Hematopoietic multipotent progenitor cell treated with erythropoietin and hydrocortisone succinate and interleukin-3 and kit ligand, for 8 days (in vitro differentiated cells): ENCODE data around the gene MAP2K1.
A peak's percentile ranks its signal among the peaks of the same experiment; 100 is the strongest.
"Not testable (repeated sequence)": the region's sequence is repeated elsewhere in the genome, so short reads cannot be mapped to it uniquely, and the experiment has no call there.

Experiments used
- DNase-seq: peaks from one replicate; pipeline ENCODE4 v3.0.0-alpha.2; 2015

MAP2K1 gene

DNA sequence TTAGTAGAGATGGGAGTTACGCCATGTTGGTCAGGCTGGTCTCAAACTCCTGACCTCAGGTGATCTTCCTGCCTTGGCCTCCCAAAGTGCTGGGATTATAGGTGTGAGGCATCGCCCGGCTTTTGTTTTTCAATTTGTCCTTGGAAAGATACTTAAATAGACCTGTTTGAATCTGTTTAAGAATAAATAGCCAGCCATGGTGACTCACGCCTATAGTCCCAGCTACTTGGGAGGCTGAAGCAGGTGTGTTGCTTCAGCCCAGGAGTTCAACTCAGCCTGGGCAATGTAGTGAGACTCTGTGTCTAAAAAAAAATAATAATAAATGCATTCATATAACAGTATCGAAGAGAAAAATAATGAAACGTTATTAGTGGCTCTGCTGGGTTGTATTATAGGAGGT, 93.6 kb downstream of the MAP2K1 start:
- no peak for DNase-seq

DNA sequence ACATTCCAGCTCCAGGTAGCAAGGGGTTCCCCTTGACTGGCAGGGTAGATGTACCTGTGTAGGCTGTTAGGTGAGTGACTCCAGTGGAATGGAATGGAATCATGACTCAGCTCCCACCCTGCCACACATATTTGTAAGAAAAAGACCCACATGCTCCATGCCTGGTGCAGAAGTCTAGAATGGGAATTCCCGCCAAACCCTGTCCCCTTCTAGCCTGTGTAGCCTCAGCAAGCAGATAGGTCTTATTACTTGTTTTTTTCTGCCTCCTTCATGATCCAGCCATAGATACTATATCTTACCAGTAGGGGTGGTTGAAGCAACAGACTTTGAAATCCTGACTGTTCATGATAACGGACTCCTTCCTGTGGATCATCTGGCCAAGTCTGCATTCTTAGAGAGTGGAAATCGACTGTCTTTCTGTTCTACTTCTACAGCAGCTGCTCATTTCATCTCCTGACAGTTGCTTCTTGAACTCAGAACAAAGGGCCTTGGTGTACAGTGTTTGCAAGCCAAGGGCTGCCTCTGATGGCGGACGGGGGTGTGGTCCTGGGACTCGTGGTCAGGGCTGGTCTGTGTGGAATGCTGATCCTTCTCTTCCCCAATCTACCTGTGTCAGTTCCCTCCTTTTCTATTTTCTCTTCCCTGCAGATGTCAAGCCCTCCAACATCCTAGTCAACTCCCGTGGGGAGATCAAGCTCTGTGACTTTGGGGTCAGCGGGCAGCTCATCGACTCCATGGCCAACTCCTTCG, 94.6 kb downstream of the MAP2K1 start:
- peak; percentile 79 for DNase-seq

DNA sequence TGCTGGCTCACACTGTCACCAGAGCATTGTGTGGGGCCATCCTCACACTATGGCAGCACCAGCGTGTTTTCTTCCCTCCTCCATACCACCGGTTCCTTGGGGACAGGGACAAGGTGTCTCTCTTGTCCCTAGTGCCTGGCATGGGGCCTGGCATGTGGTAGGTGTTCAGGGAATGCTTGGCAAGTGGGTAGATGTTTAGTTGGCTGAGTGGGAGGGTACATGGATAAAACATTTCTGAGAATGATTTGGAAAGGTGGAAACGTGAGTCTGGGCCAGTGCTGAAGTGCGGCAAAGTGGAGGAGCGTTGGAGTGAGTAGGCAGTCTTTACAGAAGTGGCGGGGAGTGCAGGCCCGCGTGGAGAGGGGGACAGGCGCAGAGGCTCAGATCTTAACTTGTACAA, 95.8 kb downstream of the MAP2K1 start:
- DNase-seq: no peak

DNA sequence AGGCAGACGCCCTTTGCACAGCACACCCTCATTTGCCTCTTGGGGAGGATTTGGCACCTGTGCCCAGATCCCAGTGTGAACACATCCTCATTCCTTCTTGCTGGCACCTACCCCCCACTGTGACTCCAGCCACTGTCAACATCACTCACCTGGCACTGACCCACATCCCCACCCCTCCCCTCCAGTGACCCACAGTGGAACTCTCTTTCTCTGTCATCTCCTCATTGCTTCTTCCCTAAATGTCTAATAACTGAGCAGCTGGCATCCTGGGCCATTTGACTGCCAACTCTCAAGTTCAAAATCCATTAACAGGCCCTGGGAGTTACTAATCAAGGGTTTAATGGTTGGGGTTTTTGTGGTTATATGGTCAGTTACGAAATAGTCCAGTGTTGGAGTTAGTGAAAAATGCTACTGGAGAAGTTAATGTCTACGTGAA, 96.4 kb downstream of the MAP2K1 start:
- no peak for DNase-seq

DNA sequence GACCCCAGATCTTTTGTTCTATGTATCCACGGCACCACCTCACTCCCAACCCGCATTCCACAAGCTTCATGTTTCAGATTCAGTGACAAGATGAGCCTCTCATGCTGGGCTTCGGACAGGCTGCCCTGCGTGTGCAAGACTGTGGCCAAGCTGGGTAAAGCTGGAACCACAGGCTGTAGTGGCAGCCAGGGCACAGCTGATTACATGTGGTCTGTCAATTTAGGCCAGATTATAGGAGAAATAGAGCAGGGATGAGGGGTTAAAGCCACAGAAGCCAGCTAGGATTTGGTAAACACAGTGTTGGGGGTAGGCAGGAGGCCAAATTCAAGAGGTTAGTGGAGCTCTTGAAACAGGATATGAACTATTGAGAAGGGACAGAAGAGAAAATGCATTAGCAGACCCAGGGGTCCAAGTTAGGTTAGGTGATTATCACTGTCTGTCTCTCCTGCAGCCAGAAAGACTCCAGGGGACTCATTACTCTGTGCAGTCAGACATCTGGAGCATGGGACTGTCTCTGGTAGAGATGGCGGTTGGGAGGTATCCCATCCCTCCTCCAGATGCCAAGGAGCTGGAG, 97.9 kb downstream of the MAP2K1 start:
- no peak for DNase-seq

DNA sequence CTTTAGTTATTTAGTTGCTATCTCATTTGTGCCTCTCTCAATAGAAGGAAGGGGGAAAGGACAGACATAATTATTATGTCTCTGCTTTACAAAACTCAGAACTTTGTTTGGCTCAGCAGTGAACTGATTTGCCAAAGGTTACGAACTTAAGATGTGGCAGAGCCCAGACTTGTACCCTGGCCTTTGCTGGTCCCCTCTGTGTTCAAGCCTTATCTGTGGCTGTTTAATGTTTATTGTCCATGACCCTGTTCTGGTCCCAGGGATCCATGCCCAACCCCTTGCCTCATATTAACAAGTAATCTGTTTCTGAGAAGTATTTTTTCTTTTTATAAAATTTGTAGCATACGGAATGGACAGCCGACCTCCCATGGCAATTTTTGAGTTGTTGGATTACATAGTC, 100.2 kb downstream of the MAP2K1 start:
- no peak for DNase-seq

DNA sequence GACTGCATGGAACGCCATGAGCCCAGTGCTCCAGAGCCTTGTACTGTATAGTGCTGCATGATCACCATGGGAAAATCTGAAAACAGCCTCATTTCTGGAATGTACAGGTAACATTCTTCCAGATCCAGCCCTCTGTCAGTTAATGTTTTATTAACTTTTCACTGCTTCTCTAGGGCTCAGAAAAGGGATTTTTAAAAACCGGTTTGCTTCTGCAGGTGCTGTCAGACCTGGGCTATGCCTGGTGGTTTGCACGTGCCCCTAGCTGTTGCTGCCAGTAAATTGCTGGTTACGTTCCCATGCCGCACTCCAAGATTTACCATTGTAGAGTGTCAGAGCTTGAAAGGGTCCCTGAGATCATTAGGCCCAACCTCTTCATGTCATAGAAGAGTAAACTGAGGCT, 101.8 kb downstream of the MAP2K1 start:
- no peak for DNase-seq

DNA sequence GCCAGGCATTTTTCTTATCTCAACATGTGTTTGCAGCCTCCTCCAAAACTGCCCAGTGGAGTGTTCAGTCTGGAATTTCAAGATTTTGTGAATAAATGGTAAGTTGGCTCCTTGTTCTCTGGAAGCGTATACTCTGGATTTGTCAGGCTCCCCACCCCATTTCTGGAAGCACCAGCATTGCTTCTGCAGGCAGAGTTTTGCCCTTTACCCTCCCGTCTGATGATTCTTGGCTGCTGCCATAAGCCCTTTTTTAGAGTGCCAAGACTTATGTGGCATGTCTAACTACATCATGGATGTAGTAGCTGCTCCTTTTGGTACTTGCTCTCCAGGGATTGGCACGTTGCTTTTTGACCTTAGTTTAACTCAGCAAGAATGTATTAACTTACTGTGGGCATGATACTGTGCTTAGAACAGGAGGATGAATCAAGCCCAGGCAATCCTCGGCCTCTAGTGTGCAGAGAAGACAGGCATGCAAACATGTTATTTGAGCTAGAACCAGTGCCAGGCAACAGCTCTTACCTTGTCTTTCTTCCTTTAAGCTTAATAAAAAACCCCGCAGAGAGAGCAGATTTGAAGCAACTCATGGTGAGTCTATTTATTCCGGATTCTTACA, 102.6 kb downstream of the MAP2K1 start:
- DNase-seq: no peak

DNA sequence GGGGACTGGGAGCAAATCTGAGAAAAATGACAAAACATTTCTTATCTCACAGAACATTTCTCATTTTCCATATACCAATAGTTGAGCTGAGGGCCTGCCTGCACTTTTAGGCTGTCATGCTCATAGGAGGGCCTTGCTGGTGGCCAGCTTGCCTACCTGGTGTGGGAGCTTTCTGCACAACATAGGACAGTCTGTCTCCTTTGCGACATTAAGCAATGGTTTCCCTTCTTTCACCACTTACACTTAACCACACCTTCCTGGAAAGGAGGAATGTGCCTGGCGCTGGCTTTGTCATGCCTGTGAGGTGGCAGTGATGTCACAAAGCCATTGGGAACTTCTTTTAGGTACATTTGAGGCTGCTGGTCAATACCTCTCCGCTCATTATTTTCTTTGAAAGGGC, 105.1 kb downstream of the MAP2K1 start:
- no peak for DNase-seq

DNA sequence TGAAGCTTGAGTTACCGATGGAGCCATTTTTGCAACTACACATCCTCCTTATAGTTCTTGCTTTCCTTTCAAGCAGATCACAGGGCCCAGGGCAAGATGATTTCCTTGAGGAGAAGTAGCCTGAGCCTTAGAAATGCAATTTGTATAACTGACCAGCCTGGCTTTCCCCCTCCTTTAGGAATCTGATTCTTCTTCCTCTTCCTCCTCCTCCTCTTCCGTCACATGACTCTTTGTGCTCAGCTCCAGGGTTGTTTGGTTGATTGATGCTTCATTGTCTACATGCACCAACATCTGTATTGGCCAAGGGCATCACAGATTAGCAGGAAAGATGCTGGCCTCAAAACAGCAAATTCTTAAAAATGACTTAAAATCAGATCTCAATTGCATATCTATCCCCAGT, 107.5 kb downstream of the MAP2K1 start:
- no peak for DNase-seq

DNA sequence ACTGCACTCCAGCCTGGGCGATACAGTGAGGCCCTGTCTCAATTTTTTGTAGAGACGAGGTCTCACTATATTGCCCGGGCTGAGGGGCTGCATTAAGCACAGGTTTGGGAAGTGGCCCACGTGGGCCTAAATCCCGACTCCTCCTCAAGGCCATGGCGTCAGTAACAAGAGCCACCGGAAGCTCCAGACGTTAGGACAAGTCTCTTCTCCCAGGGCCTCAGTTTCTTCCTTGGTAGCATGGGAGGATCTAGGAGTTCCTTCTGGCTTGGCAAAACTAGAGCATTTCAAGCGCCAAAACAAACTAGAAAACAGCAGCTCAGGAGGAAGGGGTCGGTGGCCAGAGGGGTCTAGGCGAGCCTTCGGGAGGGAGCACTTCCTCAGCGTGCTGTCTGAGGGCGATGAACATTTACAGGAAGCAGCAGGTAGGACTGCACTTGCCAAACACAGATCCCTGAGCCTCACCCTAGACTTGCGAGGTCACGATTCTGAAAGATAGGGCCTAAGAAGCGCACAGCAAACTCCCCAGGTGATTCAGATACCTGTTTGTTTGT, 110.3 kb downstream of the MAP2K1 start:
- DNase-seq: peak; percentile 57

DNA sequence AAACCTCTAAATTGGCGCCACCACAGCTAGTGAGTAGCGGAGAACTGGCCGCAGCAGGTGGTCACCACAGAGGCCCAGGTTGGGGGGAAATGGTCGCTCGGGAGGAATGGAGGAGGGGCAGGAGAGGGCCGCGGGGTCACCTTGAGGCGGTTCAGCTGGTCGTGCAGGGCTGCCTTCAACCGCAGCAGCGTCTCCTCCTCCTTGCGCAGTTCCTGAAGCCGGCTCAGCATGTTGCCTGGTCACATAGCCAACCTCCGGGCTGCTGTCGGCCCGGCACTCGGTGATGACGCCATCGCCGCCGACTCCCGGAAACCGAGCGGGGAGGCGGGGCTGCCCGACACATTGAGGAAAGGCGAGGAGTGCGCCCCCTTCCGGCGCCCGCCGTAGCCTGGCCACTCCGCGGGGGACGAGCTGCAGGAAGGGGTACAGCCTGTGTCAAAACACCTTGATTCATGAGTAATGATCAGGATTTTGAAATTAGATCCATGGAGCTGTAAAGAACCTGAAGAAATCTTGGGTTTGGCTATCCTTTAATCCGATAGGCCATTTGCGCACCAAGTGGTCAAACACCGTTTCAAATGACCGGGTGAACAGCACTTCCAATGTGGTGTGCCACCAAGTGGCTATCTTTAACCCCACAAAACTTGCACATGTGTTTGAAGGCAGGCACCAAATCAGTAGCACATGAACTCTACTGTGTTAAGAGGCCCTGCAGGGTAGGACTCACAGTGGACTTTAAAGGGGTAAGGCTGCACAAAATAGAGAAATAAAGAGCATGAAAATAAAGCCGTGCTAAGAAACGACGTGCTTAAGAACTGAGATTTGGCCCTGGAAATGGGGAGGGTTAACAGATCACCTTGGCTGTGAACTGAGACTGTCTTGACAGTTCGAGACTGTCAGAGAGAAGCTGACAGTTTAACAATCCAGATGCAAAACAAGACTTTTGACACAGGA, 111.1 kb downstream of the MAP2K1 start, which contains the start of gene SNAPC5:
Gene SNAPC5, minus strand, starts transcription at position 261 of the 954 bp plus-strand sequence. Its CDS starts 31 bp downstream, at position 230.
- peak; percentile 94 for DNase-seq

DNA sequence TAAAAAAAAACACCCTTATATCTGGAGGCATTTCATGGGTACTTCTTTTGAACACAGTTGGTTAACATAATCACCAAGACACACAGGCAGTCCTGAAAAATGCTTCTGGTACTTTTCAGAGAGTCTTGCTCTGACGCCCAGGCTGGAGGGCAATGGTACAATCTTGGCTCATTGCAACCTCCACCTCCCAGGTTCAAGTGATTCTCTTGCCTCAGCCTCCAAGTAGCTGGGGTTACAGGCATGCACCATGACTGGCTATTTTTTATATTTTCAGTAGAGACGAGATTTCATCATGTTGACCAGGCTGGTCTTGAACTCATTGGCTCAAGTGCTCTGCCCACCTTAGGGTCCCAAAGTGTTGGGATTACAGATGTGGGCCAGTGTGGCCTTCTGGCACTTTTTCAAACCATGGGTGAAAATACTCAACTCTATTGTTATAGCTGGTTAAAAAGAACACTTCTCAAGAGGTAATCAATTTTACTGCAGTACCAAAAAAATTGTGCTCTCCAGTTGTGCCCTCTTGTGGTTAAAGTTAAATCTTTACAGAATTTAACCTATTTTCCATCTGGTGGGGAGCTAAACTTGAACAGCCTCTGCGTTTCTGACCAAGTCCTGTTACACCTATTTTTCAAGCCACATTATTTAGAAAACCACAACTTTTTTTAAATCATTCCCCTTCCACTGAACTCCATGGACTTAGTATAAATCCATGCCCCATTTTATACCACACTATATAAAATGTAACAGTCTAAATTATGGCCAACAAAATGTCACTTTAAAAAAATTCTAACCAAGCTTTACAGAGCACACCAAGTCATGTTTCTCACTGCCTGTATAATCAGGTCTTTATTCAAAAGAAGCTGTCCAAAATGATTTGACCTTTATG, 112.0 kb downstream of the MAP2K1 start:
- DNase-seq: peak; percentile 64

DNA sequence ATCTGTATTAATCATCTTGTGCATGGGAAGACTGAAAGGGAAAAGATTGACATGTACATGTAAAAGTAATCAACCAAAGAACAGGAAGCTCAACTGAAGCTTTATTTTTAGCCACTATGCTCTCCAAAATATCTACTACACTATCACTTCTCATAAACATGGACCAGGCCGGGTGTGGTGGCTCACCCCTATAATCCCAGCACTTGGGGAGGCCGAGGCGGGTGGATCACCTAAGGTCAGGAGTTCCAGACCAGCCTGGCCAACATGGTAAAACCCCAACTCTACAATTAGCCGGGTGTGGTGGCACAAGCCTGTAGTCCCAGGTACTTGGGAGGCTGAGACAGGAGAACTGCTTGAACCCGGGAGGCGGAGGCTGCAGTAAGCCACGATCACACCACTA, 113.6 kb downstream of the MAP2K1 start:
- DNase-seq: not testable (repeated sequence)

DNA sequence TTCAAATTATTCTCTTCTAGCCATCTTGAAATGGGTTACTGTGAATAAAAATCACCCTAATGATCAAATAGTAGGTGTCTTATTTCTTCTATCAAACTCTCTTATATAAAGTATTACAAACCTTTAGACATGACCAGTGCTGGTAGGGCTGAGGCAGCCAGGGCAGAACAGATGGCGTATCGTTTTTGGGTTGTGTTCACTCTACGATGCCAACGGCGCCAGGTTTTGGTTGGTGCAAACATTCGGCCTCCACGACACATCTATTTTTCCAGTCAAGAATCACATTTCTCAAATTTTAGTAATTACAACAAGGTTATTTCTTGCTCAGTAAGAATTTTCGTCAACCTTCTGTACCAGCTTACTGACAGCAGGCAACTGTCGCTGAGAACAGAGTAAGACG, 115.8 kb downstream of the MAP2K1 start:
- no peak for DNase-seq

DNA sequence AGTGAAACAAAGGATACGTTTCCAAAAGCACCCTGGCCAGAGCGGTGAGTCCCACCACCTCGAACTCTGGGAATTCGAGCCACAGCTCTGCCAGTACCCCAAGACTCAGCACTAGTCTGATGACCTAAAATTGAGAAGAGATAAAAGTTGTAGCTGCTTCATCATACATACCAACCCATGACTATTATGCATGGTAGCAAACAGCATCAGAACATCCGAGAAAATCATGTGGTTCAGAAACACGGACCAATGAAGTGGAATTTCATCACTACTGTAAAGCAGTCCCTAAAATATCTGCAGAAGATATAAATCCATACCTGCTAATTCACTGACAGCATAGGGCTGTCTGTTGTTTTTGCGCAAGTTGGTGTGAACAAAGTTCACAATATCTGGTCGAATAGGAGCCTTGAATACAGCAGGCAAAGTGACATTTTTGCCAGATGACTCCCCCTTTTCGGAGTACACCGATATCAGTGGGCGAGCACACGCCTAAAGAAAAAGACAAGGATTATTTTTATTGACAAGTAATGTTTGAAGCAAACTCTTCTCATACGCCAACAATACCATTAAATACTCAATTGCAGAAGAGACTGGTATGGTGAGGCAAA, 116.4 kb downstream of the MAP2K1 start:
- peak; percentile 20 for DNase-seq

DNA sequence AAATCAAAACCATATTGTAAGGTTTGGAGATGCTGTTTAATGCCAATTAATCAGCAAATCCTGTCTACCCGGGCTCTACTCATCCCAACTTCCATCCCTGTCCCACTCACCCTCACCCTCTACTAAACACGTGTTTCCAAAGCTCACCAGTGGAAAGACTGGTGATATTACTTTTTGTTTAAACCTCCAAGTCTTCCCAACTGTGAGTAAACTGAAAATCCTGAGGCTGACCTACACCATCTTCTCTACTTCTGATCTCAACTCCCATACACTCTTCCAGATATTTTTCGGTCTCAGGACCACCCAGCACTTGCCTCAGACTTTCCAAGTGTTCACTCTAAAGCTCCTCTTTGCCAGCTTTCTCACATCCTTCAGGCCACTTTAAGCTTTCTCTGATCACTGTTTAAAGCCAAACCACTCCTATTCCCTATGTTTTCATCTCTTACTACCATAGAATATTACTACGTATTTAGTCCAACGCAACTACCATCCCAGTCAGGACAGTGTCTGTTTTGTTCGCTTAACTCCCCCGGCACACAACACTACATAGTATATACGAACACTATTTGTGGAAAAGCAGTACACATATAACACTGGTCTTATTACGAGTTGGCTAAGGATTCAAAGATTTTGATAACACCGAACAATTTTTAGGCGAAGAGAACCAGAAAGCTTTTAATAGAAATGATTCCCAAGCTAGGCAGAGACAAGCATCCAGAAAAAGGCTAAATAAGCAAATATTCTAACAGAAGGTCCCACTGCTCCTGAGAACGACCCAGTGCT, 117.3 kb downstream of the MAP2K1 start:
- DNase-seq: peak; percentile 24

DNA sequence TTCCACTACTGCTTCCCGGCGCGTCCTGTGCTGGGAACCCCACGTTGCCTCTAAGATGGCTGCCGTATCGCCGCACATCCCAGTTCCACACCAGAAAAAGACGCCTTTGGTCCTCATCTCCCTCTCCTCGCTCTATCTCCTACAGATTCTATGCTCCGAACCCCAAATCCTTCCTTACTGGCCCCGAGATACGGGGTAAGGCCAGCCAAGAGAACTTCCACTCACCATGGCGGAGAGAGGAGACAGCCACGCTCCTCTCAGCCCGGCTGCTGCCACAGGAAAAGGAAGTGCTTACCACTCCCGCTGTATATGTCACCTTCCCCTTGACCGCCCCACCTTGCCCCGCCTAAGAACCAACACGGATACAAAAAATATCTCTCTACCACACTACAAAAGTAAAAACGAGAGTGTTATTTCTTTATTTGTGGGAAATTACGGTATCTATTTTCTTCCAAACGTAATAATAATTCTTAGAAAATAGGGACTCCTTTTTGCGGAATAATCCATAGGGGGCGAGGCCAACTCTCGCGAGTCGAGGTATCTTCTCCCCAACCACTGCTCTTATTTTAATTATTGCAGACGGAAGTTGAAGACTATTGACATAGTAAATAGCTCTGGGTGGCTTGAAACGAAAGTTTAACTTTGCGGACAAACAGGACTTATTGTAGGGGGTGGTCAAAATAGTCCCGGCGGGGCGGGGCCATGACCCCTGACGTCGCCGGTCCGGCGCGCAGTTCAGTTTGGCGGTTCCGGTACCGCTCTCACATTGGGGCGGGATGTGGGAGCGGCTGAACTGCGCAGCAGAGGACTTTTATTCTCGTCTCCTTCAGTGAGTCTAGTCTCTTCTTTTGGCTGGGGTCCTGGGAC, 118.1 kb downstream of the MAP2K1 start, which contains the start of the genes RPL4 and ZWILCH:
Gene RPL4, minus strand, starts transcription at position 293 of the 867 bp plus-strand sequence. Its CDS starts 65 bp downstream, at position 228.
Gene ZWILCH, plus strand, starts transcription at position 764 of the 867 bp plus-strand sequence. Its CDS starts 13 bp downstream, at position 777.
- DNase-seq: peak; percentile 90

DNA sequence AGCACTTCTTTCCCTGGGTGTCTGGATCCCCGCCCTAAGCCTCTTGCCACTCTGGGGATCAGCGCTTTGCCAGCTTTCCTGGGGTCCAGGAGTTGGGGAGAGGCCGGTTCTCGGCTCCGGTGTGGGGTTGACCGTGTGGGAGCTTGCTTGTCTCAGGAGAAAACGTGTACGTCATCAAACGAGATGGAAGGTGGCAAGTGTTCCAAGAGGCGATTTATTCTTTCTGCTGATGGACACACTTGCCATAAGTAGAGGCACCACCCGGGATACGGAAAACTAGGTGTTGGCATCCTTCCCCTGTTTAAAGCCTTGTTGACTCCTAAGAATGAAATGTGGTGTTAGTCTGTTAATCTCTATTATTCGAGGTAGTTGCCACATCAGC, 118.7 kb downstream of the MAP2K1 start:
- no peak for DNase-seq
